Loucy (cell line): ENCODE data around the gene PHF13.

Experiments used
- H2AFZ ChIP-seq: fragments of 200-600 bp; sonication (generic); 2 replicates; pipeline ENCODE4 v1.6.0; 2016; ENCODE audit warnings: antibody characterized with exemption, mild to moderate bottlenecking, low read length, moderate library complexity
- H3F3A ChIP-seq: fragments of 200-600 bp; 2 replicates; pipeline ENCODE4 v1.6.0; 2016; ENCODE audit warnings: antibody characterized with exemption, low read depth, mild to moderate bottlenecking
- H3K27me3 ChIP-seq: fragments of 200-600 bp; sonication (generic); 2 replicates; pipeline ENCODE4 v1.6.1; 2014; ENCODE audit warnings: low read length, mild to moderate bottlenecking; ENCODE audit not compliant: insufficient read depth, poor library complexity, severe bottlenecking
- H3K36me3 ChIP-seq: fragments of 200-600 bp; sonication (generic); 2 replicates; pipeline ENCODE4 v1.6.1; 2016; ENCODE audit warnings: low read length; ENCODE audit not compliant: insufficient read depth
- H3K4me1 ChIP-seq: fragments of 200-600 bp; sonication (generic); 2 replicates; pipeline ENCODE4 v1.5.1; 2014; ENCODE audit warnings: low read length, mild to moderate bottlenecking; ENCODE audit not compliant: insufficient read depth, poor library complexity, severe bottlenecking
- H3K4me2 ChIP-seq: fragments of 200-600 bp; sonication (generic); 2 replicates; pipeline ENCODE4 v1.6.0; 2014; ENCODE audit warnings: antibody characterized with exemption, low read length, low read depth, mild to moderate bottlenecking; ENCODE audit not compliant: poor library complexity, severe bottlenecking
- H3K4me3 ChIP-seq: fragments of 200-600 bp; sonication (generic); 2 replicates; pipeline ENCODE4 v1.5.1; 2014; ENCODE audit warnings: low read length, mild to moderate bottlenecking, mixed read lengths; ENCODE audit not compliant: poor library complexity, severe bottlenecking
- H3K79me2 ChIP-seq: fragments of 200-600 bp; sonication (generic); 2 replicates; pipeline ENCODE4 v1.6.1; 2014; ENCODE audit warnings: low read length; ENCODE audit not compliant: insufficient read depth
- H3K9ac ChIP-seq: fragments of 200-600 bp; sonication (generic); 2 replicates; pipeline ENCODE4 v1.6.0; 2014; ENCODE audit warnings: mild to moderate bottlenecking, low read depth, low read length, moderate library complexity; ENCODE audit not compliant: poor library complexity, severe bottlenecking
- H3K9me2 ChIP-seq: fragments of 200-600 bp; sonication (generic); replicated peaks from 2 replicates; pipeline ENCODE4 v1.6.1; 2016; ENCODE audit warnings: low read depth, low read length, mixed read lengths
- H3K9me3 ChIP-seq: fragments of 200-600 bp; sonication (generic); 2 replicates; pipeline ENCODE4 v1.6.1; 2014; ENCODE audit warnings: mild to moderate bottlenecking, antibody characterized with exemption, low read length, low read depth; ENCODE audit not compliant: insufficient read depth
- H4K20me1 ChIP-seq: fragments of 200-600 bp; sonication (generic); 2 replicates; pipeline ENCODE4 v1.6.0; 2014; ENCODE audit warnings: antibody characterized with exemption, low read length, mild to moderate bottlenecking; ENCODE audit not compliant: insufficient read depth, poor library complexity, severe bottlenecking
- EZH2phosphoT487 ChIP-seq: fragments of 200-600 bp; IDR thresholded peaks from 2 replicates; pipeline ENCODE4 v1.6.1; 2018; ENCODE audit warnings: antibody characterized with exemption, mild to moderate bottlenecking, moderate library complexity, borderline replicate concordance
- TF ChIP-seq, protein P1 (sequence below): fragments of 200-600 bp; sonication (generic); conservative IDR thresholded peaks from 2 replicates; pipeline ENCODE4 v1.5.1; 2014; ENCODE audit warnings: mild to moderate bottlenecking, antibody characterized with exemption, low read length

Gene PHF13

DNA sequence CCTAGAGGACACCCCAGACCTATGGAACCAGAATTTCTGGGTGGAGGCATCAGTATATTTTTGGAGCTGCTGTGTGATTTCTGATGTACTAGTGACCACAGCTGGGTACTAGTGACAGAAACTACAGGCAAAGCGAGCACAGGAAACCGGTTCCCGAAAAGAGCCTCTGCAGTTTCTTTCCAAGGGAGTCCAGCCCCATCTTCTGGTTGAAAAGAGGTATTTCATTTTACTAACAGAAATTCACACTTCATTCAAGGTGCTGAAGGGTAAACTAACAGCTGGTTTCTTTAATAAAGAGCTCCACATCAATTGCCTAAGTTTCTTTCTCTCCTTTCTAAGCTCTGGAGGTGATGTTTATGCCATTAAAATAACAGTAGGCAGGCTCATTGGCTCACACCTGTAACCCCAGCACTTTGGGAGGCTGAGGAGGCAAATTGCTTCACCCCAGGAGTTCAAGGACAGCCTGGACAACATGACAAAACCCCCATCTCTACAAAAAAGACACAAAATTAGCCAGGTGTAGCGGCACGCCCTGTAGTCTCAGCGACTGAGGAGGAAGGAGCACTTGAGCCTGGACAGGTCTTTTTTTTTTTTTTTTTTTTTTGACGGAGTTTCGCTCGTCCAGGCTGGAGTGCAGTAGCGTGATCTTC, 33.1 kb downstream of the PHF13 start:
- Histone ChIP-seq H2AFZ (no peak overlapping the region), H3K9ac (no peak overlapping the region), H3K79me2 (no peaks in the 10 kb centered on the region), H3F3A (no peaks in the 10 kb centered on the region), H3K9me3 (no peaks in the 10 kb centered on the region), H3K36me3 (peaks cover 23% of the 10 kb centered on the region; the same call in 1 of the 2 replicates), H3K4me3 (no peak overlapping the region), H3K27me3 (no peaks in the 10 kb centered on the region), H3K9me2 (no peaks in the 10 kb centered on the region), H4K20me1 (no peaks in the 10 kb centered on the region), H3K4me1 (no peaks in the 10 kb centered on the region), H3K4me2 (no peak overlapping the region)
- no peak for TF ChIP-seq EZH2phosphoT487
- TF ChIP-seq, protein P1, sequence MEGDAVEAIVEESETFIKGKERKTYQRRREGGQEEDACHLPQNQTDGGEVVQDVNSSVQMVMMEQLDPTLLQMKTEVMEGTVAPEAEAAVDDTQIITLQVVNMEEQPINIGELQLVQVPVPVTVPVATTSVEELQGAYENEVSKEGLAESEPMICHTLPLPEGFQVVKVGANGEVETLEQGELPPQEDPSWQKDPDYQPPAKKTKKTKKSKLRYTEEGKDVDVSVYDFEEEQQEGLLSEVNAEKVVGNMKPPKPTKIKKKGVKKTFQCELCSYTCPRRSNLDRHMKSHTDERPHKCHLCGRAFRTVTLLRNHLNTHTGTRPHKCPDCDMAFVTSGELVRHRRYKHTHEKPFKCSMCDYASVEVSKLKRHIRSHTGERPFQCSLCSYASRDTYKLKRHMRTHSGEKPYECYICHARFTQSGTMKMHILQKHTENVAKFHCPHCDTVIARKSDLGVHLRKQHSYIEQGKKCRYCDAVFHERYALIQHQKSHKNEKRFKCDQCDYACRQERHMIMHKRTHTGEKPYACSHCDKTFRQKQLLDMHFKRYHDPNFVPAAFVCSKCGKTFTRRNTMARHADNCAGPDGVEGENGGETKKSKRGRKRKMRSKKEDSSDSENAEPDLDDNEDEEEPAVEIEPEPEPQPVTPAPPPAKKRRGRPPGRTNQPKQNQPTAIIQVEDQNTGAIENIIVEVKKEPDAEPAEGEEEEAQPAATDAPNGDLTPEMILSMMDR, result peak; percentile 72

DNA sequence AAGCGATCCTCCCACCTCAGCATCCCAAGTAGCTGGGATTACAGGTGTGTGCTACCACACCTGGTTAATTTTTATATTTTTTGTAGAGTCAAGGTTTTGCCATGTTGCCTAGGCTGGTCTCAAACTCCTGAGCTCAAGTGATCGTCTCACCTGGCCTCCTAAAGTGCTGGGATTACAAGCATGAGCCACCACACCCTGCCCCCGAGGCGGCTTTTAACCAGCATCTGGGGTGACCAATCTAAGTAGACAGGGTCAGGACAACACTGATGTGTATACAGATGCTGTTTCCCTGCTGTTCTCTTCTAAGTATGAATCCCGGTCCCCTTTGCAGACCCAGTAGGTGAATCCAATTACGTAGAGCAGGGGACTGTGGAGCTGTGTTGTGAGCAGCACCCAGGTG, 35.0 kb downstream of the PHF13 start:
- H3K4me2 ChIP-seq, result no peak overlapping the region
- no peak overlapping the region for H3K4me3 ChIP-seq
- H3K9ac ChIP-seq, result no peak overlapping the region
- no peaks in the 10 kb centered on the region for H3F3A ChIP-seq
- no peak for TF ChIP-seq EZH2phosphoT487
- TF ChIP-seq, protein P1, result no peak
- peaks cover 43% of the 10 kb centered on the region; the same call in 1 of the 2 replicates for H3K36me3 ChIP-seq
- H3K4me1 ChIP-seq, result no peaks in the 10 kb centered on the region
- H3K27me3 ChIP-seq, result no peaks in the 10 kb centered on the region
- H3K79me2 ChIP-seq, result no peaks in the 10 kb centered on the region
- no peak overlapping the region for H2AFZ ChIP-seq
- H3K9me3 ChIP-seq, result no peaks in the 10 kb centered on the region
- no peaks in the 10 kb centered on the region for H3K9me2 ChIP-seq
- no peaks in the 10 kb centered on the region for H4K20me1 ChIP-seq

DNA sequence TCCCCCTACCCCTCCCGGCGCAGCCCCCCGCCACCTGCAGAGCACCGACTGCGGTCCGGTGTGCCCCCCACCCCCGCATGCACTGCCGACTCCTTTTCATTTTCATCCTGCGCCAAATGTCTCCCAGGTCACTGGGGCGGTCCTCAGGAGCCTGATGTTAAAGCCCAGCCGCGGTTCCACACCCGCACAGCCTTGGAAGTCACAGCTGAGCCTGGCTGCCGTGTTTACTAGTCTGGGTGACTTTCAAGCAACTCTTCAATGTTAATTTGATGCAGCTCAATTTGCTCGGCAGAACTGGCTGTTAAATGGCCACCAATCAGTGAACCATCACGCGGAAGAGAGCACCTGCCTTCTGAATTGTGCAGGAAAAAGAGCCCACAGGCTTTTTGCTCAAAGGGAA, 38.4 kb downstream of the PHF13 start:
- peaks cover 41% of the 10 kb centered on the region; the same call in 1 of the 2 replicates for H3K36me3 ChIP-seq
- TF ChIP-seq EZH2phosphoT487, result no peak
- TF ChIP-seq, protein P1, result no peak
- no peak overlapping the region for H3K4me3 ChIP-seq
- no peak overlapping the region for H2AFZ ChIP-seq
- H3K27me3 ChIP-seq, result no peaks in the 10 kb centered on the region
- no peaks in the 10 kb centered on the region for H4K20me1 ChIP-seq
- H3K9me2 ChIP-seq, result no peaks in the 10 kb centered on the region
- no peaks in the 10 kb centered on the region for H3K79me2 ChIP-seq
- H3K9me3 ChIP-seq, result no peaks in the 10 kb centered on the region
- H3K4me1 ChIP-seq, result no peaks in the 10 kb centered on the region
- no peak overlapping the region for H3K9ac ChIP-seq
- H3K4me2 ChIP-seq, result no peak overlapping the region
- no peaks in the 10 kb centered on the region for H3F3A ChIP-seq
